Esophagus squamous epithelium (tissue), 5 donors: ENCODE measurements around the gene TNFAIP6. TPM values are rescaled to one million over a fixed set of nuclear protein-coding genes. Genes with fewer than 3 reads are reported as not detected.

Experiments used
- DNase-seq: peaks from one replicate; lab custom pipeline; 2025; lab: John Stamatoyannopoulos, UW
- H3K27ac ChIP-seq, 4 donors: fragments of 200-600 bp; sonication (generic); one replicate each; pipeline ENCODE4 v1.5.1; 2016 to 2019; ENCODE audit warnings: mild to moderate bottlenecking in 1 of 4
- H3K27me3 ChIP-seq, 4 donors: fragments of 200-600 bp; sonication (generic); 1 replicate in 3 of 4; 2 replicates in 1 of 4; pipeline versions ENCODE4 v1.5.1 to v1.6.0; 2017 to 2021; ENCODE audit warnings: antibody characterized with exemption in 1 of 4
- H3K36me3 ChIP-seq, 3 donors: fragments of 200-600 bp; sonication (generic); one replicate each; pipeline ENCODE4 v1.5.1; 2016 to 2019
- H3K4me1 ChIP-seq, 3 donors: fragments of 200-600 bp; sonication (generic); one replicate each; pipeline ENCODE4 v1.5.1; 2017 to 2019
- H3K4me3 ChIP-seq, 4 donors: fragments of 200-600 bp; sonication (generic); 1 replicate in 3 of 4; 2 replicates in 1 of 4; pipeline ENCODE4 v1.5.1; 2016 to 2019; ENCODE audit warnings: mild to moderate bottlenecking in 2 of 4, moderate library complexity in 1 of 4
- H3K9me3 ChIP-seq, 3 donors: fragments of 200-600 bp; sonication (generic); one replicate each; pipeline ENCODE4 v1.5.1; 2016 to 2019
- CTCF ChIP-seq, 6 experiments: fragments of 450-650 bp in 4 of 6; fragments of 200-600 bp in 2 of 6; sonication (generic) in 2 of 6; IDR thresholded peaks; one replicate each; pipeline ENCODE4 v1.5.1; 2016 to 2019; ENCODE audit warnings: antibody characterized with exemption in 6 of 6, mild to moderate bottlenecking in 4 of 6, moderate library complexity in 4 of 6
- POLR2A ChIP-seq, 4 donors: fragments of 450-650 bp; IDR thresholded peaks; one replicate each; pipeline ENCODE4 v1.6.1; 2017; ENCODE audit warnings: antibody characterized with exemption in 4 of 4, mild to moderate bottlenecking in 4 of 4, moderate library complexity in 3 of 4
- WGBS, 2 donors: methylation state at CpG; one replicate each; pipeline ENCODE4 v1.1.5; 2018; 5-methylcytosine and 5-hydroxymethylcytosine counted together
- intact Hi-C: fragments of 100-400 bp; cut with DNase I; formaldehyde crosslinking; loops from one replicate; pipeline ENCODE4 v1.15.0; 2022
- total RNA-seq, 4 donors: library from RNA; depleted of rRNA; stranded (reverse); fragments of >200 nt; gene quantifications; one replicate each; pipeline ENCODE4 v1.1.0, GENCODE V29; 2016
- donor health status: DM: yes; HTN: yes; CAD: no.

The TNFAIP6 gene
- total RNA-seq, 4 donors from 2014 or later, result 0.95 to 3.3 (median 1.2) TPM; not detected in 1

DNA sequence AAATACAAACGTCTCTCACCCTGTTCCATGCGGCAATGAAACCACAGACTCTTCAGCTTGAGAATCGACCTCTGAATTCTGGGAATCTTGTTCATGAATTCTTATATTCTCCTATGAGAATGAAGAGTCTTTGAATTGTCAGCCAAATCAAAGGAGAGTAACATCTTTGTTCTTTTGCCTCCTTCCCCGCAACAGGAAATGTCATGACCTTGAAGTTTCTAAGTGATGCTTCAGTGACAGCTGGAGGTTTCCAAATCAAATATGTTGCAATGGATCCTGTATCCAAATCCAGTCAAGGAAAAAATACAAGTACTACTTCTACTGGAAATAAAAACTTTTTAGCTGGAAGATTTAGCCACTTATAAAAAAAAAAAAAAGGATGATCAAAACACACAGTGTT lies 21.8 kb downstream of the TNFAIP6 start:
- WGBS, 2 donors, result 60 to 81% methylated on average over 4 of the region's 4 CpGs

GRCh38 chr2:151380580-151381235 lies 23.3 kb downstream of the TNFAIP6 start:
- intact Hi-C loops, result no loop called here
- Histone ChIP-seq H3K36me3 (no peaks in the 10 kb centered on the region), H3K27ac (no peak overlapping the region), H3K4me1 (no peaks in the 10 kb centered on the region), H3K9me3 (no peaks in the 10 kb centered on the region), H3K4me3 (no peak overlapping the region), H3K27me3 (no peaks in the 10 kb centered on the region)
- TF ChIP-seq POLR2A (IDR thresholded peaks at IDR 0.05) (no peak), CTCF (IDR thresholded peaks at IDR 0.05) (no peak)
- WGBS, 2 donors, result 81 to 83% methylated on average over 6 of the region's 6 CpGs
- no peak for DNase-seq

More for the DNA sequence above, 21.8 kb downstream of the TNFAIP6 start:
- Histone ChIP-seq H3K9me3 (no peaks in the 10 kb centered on the region), H3K27ac (no peak overlapping the region), H3K4me3 (no peak overlapping the region), H3K27me3 (no peaks in the 10 kb centered on the region), H3K36me3 (no peaks in the 10 kb centered on the region), H3K4me1 (no peaks in the 10 kb centered on the region)
- no peak for TF ChIP-seq POLR2A (IDR thresholded peaks at IDR 0.05)
- intact Hi-C loops, result no loop called here
- DNase-seq, result no peak

- H3K4me1 ChIP-seq, result no peaks in the 10 kb centered on the region
- no peaks in the 10 kb centered on the region for H3K9me3 ChIP-seq
- no peak overlapping the region for H3K4me3 ChIP-seq
- TF ChIP-seq POLR2A (IDR thresholded peaks at IDR 0.05) (no peak), CTCF (IDR thresholded peaks at IDR 0.05) (no peak)
- H3K27ac ChIP-seq, result no peak overlapping the region
- H3K36me3 ChIP-seq, result no peaks in the 10 kb centered on the region
- intact Hi-C loops, result no loop called here
- WGBS, 2 donors, result 85 to 100% methylated on average over 2 of the region's 2 CpGs
- no peaks in the 10 kb centered on the region for H3K27me3 ChIP-seq
- DNase-seq, result no peak
Observed at GRCh38 chr2:151381266-151381665, 23.9 kb downstream of the TNFAIP6 start.

- no peaks in the 10 kb centered on the region for H3K36me3 ChIP-seq
- intact Hi-C loops, result no loop called here
- no peaks in the 10 kb centered on the region for H3K9me3 ChIP-seq
- no peak overlapping the region for H3K4me3 ChIP-seq
- H3K4me1 ChIP-seq, result no peaks in the 10 kb centered on the region
- no peak for DNase-seq
- H3K27me3 ChIP-seq, result no peaks in the 10 kb centered on the region
- WGBS, 2 donors, result 84% methylated on average over 4 of the region's 4 CpGs
- no peak overlapping the region for H3K27ac ChIP-seq
- TF ChIP-seq POLR2A (IDR thresholded peaks at IDR 0.05) (no peak), CTCF (IDR thresholded peaks at IDR 0.05) (no peak)
Observed at GRCh38 chr2:151388011-151388410, 30.6 kb downstream of the TNFAIP6 start.

GRCh38 chr2:151391436-151391835 lies 34.0 kb downstream of the TNFAIP6 start:
- Histone ChIP-seq H3K27ac (no peak overlapping the region), H3K4me3 (no peak overlapping the region), H3K4me1 (no peaks in the 10 kb centered on the region), H3K27me3 (no peaks in the 10 kb centered on the region), H3K9me3 (no peaks in the 10 kb centered on the region), H3K36me3 (no peaks in the 10 kb centered on the region)
- intact Hi-C loops, result no loop called here
- no peak for TF ChIP-seq CTCF (IDR thresholded peaks at IDR 0.05)
- no peak for TF ChIP-seq POLR2A (IDR thresholded peaks at IDR 0.05)
- WGBS, 2 donors, result 48 to 50% methylated on average over 2 of the region's 2 CpGs
- no peak for DNase-seq
